D341Med (cell line): Measurements from ENCODE around the gene NOTCH2.
A peak's percentile ranks its signal among the peaks of the same experiment; 100 is the strongest.

ENCODE experiments used
- DNase-seq: peaks from one replicate; pipeline ENCODE4 v3.0.0; 2012; ENCODE audit warnings: low spot score

The NOTCH2 gene

DNA sequence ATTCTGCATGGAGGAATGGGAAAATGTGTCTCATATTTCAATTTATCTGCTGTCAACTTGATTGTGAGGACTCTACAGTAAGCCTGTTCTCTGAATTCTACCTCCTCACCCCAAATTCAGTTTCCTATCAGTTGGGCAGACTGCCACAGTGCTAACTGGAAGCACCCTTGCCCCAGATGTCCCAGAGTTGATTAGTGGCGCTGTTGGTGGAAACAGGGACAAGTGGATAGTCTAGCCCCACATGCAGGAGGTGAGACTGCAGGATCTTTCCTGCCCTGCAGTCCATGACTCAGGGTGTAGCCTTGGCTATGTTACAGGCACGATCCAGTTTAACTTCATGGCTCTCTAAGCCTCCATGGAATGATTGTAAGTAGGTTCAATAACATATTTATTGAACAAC lies 195.3 kb downstream of the NOTCH2 start:
- no peak for DNase-seq

DNA sequence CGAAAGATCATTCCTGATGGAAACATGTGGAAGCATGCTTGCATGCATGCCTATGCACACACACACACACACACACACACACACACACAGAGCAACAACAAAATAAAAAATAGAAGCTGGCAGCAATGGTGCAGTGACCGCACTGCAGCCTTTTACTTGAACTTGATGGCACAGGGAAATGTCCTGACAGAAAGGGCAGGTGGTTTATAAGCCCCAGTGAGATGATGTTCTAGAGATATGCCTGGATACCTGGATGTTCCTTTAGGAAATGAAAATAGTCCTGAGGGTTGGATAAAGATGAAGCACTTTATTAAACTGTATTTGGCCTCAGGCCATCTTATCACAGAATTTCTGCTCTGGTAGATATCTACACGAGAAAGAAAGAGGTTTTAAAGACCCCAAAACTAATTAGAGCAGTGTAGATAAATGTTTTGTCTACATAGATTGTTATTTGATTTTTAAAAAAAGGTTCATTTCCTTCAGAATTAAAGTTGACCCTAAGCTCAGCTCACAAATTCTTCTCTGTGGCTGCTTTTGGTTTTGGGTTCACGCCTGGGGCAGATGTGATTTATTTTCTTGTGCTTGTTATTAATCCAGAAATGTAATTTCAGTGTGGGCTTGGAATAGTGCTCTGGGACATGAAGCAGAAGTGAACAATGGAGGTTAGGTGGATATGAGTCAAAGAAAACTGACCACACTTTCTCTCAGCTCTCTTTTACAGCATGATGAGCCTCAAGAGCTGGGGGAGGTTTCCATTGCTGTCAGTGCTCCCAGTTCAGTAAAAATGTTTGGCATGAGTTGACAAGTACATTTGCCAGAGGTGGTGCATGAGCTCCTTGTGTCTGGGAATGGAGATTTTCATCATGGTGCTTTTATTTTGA lies 196.1 kb downstream of the NOTCH2 start:
- DNase-seq: no peak

DNA sequence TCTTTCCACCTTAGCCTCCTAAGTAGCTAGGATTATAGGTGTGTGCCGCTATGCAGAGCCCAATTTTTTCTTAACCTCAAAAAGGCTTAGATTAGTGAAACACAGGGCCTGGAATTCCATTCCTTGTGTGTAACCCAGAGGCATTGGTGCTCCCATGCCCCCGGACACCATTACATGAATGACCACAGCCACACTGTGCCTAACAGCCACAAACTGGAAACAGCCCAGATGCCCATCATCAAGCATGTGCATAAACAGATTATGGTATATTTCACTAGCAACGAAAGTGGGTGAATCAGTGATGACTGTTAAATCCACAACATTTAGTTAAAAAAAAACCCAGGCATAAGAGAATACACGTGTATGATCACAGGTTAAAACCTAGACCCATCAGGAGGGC lies 197.6 kb downstream of the NOTCH2 start:
- DNase-seq: no peak

DNA sequence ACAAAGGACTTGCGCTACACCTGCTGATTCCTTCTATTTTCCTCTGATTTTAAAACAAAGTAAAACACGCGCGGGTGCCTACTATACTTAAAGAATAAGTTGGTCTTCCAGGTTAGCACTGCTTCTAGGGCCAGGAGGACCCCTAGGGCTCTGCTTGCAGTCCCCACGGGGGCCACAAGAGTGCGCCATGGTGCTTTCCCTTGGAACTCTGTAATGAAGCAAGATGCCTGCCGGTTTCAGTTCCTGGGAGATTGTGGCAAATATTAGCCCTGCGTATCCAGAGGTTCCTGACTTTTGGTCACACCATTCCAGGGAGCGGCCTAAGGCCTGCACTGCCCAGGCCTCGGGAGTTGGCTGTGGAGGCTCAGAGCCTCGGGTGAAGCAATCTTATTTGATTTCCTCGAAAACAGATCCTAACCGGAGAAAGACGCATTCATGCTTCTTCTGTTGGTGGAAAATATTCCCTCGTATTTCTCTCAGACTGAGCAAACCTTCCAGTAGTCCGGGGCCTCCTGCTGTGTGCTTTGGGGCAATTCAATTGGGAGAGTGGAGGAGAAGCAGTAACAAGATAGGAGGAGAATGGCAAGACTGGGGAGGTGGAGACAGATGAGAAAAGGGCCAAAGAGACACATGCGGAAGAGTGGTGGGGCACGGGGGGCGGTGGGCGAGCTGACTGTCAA lies 198.4 kb downstream of the NOTCH2 start:
- peak; percentile 80 for DNase-seq

DNA sequence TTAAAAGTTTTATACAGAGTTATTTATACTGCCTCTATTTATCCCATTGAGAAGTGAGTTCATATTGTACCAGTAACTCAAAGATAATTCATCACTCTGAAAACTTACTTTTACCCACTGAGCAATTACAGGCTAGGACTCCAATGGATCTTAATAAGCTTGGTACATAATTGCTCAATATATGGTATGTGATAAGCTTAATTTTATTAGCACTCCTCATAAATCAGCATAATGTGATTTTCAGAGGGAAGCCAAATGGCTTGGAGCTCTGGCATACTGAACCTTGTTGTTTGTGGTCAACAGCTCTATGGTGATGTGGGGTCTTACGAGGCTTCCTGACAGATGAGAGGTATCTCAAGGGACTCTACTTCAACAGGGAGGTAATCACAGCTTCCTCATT lies 199.5 kb downstream of the NOTCH2 start:
- no peak for DNase-seq

DNA sequence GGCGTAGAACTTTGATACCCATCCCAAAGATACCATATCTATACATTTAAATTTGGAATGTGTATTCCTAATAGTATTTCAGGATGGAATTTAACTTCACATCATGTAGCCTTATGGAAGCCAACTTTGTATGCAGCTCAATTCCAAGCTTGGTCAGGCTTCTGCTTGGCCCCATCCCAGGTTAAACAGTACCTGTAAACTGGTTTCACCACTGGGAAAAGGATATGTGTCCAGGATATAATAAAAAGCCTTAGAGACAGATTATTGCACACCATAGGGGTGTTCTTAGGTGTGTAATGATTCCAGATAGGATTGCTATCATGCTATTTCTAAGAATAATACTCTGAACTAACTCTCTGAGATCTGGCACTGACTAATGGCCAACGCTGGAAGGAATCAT lies 201.3 kb downstream of the NOTCH2 start:
- DNase-seq: no peak

DNA sequence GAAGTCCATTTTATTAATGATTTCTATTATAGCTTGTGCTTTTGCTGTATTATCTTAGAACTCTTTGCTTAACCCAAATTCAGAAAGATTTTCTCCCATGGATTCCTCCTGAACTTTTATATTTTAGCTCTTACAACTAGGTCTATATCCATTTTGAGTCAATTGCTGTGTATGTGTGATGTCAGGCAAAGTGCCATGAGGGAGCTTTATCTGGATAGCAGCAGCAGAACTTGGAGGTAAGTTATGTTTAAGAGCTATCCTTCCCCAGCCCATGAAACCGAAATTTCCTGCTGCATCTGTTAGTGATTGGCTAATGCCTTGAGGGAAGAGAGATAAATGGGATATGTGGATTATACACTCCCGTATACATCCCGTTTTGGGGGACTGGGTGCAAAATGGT lies 203.0 kb downstream of the NOTCH2 start:
- no peak for DNase-seq

DNA sequence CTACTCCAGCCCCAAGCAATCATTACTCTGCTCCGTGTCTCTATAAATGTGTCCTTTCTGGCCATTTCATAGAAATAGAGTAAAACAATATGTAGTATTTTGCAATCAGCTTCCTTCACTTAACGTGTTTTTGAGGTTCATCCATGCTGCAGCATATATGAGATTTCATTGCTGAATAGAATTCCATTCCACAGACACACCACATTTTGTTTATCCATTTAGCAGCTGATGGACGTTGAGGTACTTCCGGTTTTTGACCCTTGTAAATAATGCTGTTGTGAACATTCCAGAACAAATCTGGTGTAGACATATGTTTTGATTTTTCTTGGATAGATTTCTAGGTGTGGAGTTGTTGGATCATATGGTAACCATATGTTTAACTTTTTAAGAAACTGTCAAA lies 203.8 kb downstream of the NOTCH2 start:
- no peak for DNase-seq

DNA sequence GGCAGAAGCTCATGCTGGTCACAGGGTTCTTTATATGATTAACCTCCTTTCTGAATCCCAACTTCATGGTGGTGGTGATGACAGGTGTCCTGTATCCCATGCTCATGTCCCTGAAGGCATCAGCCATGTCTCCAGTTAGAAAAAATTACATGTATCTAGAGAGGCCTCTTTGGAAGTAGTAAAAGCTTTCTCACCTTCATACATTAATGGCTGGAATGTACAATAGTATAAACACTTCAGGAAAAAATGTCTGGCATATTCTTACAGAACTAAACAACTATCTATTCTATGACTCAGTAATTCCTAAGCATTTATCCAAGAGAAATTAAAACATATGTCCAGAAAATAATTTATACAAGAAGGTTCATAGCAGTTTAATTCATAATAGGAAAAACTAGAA lies 207.2 kb downstream of the NOTCH2 start:
- DNase-seq: no peak
